Prostate gland (tissue), 2 donors: Measurements from ENCODE around the gene ZBTB43. TPM values are rescaled to one million over a fixed set of nuclear protein-coding genes. Genes with fewer than 3 reads are reported as not detected.

Source experiments
- DNase-seq: peaks from one replicate; pipeline ENCODE4 v3.0.0-alpha.2; 2019; ENCODE audit warnings: low spot score
- H3K27ac ChIP-seq, 2 donors: fragments of 200-600 bp; sonication (generic); 2 replicates each; pipeline ENCODE4 v1.5.1; 2017 to 2019
- H3K27me3 ChIP-seq: fragments of 200-600 bp; sonication (generic); replicated peaks from 2 replicates; pipeline ENCODE4 v1.5.1; 2019; ENCODE audit not compliant: insufficient read depth
- H3K36me3 ChIP-seq, 2 donors: fragments of 200-600 bp; sonication (generic); 1 replicate in 1 of 2; 2 replicates in 1 of 2; pipeline versions ENCODE4 v1.5.1 to v1.8.1; 2017 to 2019
- H3K4me1 ChIP-seq: fragments of 200-600 bp; sonication (generic); replicated peaks from 2 replicates; pipeline ENCODE4 v1.5.1; 2019
- H3K4me3 ChIP-seq, 2 donors: fragments of 200-600 bp; sonication (generic); 2 replicates each; pipeline ENCODE4 v1.5.1; 2017 to 2019
- H3K9me3 ChIP-seq: fragments of 200-600 bp; sonication (generic); 2 replicates; pipeline ENCODE4 v1.5.1; 2017
- POLR2A ChIP-seq: fragments of 450-650 bp; IDR thresholded peaks from one replicate; pipeline ENCODE4 v1.6.1; 2016; ENCODE audit warnings: antibody characterized with exemption, mild to moderate bottlenecking
- POLR2AphosphoS5 ChIP-seq: sonication (generic); formaldehyde crosslinking; IDR thresholded peaks from one replicate; pipeline ENCODE4 v1.6.1; 2017; ENCODE audit warnings: antibody characterized with exemption
- WGBS: methylation state at CpG from one replicate; pipeline ENCODE4 v1.1.5; 2018; 5-methylcytosine and 5-hydroxymethylcytosine counted together
- intact Hi-C: fragments of 100-400 bp; cut with DNase I; formaldehyde crosslinking; loops from one replicate; pipeline ENCODE4 v1.14.2; 2022
- total RNA-seq, 2 donors: library from RNA; depleted of rRNA; stranded (reverse); fragments of >200 nt; gene quantifications; one replicate each; pipeline ENCODE4 v1.1.0, GENCODE V29; 2016
- TF ChIP-seq, protein P1 (sequence below), 4 experiments: fragments of 200-600 bp in 2 of 4; fragments of 450-650 bp in 2 of 4; sonication (generic) in 2 of 4; IDR thresholded peaks; 1 replicate in 3 of 4; 2 replicates in 1 of 4; pipeline ENCODE4 v1.5.1; 2016 to 2019; ENCODE audit warnings: antibody characterized with exemption in 4 of 4, mild to moderate bottlenecking in 2 of 4, moderate library complexity in 2 of 4

ZBTB43 gene
- total RNA-seq, 2 donors from 2014 or later: 30.0 to 118 TPM

DNA sequence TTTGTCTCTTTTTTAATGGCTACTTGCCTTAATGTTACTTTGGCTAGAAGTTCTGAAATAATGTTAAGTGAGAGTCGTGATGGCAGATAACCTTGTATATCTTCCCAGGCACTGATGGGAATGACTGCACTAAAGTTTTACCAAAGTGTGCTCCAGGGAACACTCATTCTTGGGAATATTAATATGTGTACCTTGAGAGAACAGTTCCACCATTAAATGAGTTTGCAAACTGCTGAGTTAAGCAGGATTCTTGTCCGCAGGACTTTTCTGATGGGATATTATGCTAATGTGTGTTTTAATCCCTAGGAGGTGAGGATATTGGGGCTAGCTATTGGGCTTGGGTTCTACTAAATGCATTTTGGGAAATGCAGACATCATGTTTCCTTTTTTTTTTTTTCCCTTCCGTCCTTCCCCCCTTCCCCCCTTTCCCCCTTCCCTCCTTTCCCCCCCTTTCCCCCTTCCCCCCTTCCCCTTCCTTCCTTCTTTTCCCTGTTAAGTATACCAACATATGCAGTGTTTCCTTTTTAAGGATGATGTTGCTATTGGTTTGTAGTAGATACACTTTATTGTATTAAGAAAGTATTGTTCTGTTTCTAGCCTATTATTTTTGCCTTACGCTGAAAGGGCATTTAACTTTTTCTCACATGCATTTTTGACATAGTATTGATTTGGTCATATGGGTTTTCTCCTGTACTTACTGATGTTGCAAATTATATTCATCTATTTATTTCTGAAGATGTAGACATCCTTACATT, 71.1 kb downstream of the ZBTB43 start:
- DNase-seq: no peak
- H3K4me1 ChIP-seq: no peaks in the 10 kb centered on the region
- WGBS: 66% methylated on average over 4 of the region's 4 CpGs
- no peaks in the 10 kb centered on the region for H3K27me3 ChIP-seq
- TF ChIP-seq POLR2AphosphoS5: peak; percentile 38
- TF ChIP-seq, protein P1, sequence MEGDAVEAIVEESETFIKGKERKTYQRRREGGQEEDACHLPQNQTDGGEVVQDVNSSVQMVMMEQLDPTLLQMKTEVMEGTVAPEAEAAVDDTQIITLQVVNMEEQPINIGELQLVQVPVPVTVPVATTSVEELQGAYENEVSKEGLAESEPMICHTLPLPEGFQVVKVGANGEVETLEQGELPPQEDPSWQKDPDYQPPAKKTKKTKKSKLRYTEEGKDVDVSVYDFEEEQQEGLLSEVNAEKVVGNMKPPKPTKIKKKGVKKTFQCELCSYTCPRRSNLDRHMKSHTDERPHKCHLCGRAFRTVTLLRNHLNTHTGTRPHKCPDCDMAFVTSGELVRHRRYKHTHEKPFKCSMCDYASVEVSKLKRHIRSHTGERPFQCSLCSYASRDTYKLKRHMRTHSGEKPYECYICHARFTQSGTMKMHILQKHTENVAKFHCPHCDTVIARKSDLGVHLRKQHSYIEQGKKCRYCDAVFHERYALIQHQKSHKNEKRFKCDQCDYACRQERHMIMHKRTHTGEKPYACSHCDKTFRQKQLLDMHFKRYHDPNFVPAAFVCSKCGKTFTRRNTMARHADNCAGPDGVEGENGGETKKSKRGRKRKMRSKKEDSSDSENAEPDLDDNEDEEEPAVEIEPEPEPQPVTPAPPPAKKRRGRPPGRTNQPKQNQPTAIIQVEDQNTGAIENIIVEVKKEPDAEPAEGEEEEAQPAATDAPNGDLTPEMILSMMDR (IDR thresholded peaks at IDR 0.05): no peak
- no peaks in the 10 kb centered on the region for H3K36me3 ChIP-seq
- no peak overlapping the region for H3K4me3 ChIP-seq
- no peak overlapping the region for H3K27ac ChIP-seq
- no peaks in the 10 kb centered on the region for H3K9me3 ChIP-seq
- intact Hi-C loops: no loop called here

GRCh38 chr9:126876531-126876930, 71.7 kb downstream of the ZBTB43 start:
- H3K9me3 ChIP-seq: no peaks in the 10 kb centered on the region
- no peaks in the 10 kb centered on the region for H3K36me3 ChIP-seq
- WGBS: 74% methylated on average over 4 of the region's 4 CpGs
- H3K4me3 ChIP-seq: no peak overlapping the region
- H3K4me1 ChIP-seq: no peaks in the 10 kb centered on the region
- no peak overlapping the region for H3K27ac ChIP-seq
- no peak for TF ChIP-seq POLR2AphosphoS5
- no peak for TF ChIP-seq POLR2A
- TF ChIP-seq, protein P1 (IDR thresholded peaks at IDR 0.05): no peak
- intact Hi-C loops: no loop called here
- no peaks in the 10 kb centered on the region for H3K27me3 ChIP-seq
- DNase-seq: no peak

DNA sequence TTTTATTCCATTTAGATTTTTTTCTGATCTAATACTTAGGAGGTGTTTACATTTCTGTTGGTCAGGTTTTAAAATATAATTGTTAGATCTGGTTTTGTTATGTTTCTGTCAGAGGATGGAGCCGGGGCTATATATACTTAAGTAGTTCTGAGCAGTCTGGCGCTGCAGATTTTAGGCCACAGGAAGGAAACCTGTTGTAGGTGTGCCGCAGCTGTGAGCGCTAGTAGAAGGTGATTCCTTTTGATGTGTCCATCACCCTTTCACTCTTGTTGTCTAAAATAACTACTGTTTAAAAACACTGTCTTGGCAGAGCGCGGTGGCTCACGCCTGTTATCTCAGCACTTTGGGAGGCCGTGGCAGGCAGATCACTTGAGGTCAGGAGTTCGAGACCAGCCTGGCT, 72.6 kb downstream of the ZBTB43 start:
- Histone ChIP-seq H3K4me3 (no peak overlapping the region), H3K9me3 (no peaks in the 10 kb centered on the region), H3K27me3 (no peaks in the 10 kb centered on the region), H3K4me1 (no peaks in the 10 kb centered on the region), H3K36me3 (no peaks in the 10 kb centered on the region), H3K27ac (no peak overlapping the region)
- no peak for TF ChIP-seq POLR2A
- no peak for TF ChIP-seq POLR2AphosphoS5
- TF ChIP-seq, protein P1 (IDR thresholded peaks at IDR 0.05): no peak
- DNase-seq: no peak
- WGBS: 80% methylated on average over 9 of the region's 9 CpGs
- intact Hi-C loops: no loop called here

GRCh38 chr9:126879288-126879687, 74.4 kb downstream of the ZBTB43 start:
- WGBS: 78% methylated on average over 9 of the region's 9 CpGs
- intact Hi-C loops: no loop called here

More at GRCh38 chr9:126879288-126879687, 74.4 kb downstream of the ZBTB43 start:
- H3K9me3 ChIP-seq: no peaks in the 10 kb centered on the region
- H3K4me3 ChIP-seq: no peak overlapping the region
- TF ChIP-seq POLR2AphosphoS5 (no peak), POLR2A (no peak)
- TF ChIP-seq, protein P1 (IDR thresholded peaks at IDR 0.05): no peak
- H3K4me1 ChIP-seq: peaks cover 5% of the 10 kb centered on the region
- no peak for DNase-seq
- H3K27ac ChIP-seq: no peak overlapping the region
- no peaks in the 10 kb centered on the region for H3K36me3 ChIP-seq
- no peaks in the 10 kb centered on the region for H3K27me3 ChIP-seq
